ENCODE results near the gene ARHGEF1.

Gene ARHGEF1

GRCh38 chr19:41918653-41919244 is 35.8 kb downstream of the ARHGEF1 start:
- DNase-seq (ENCODE audit: low read depth) = no peak

DNA sequence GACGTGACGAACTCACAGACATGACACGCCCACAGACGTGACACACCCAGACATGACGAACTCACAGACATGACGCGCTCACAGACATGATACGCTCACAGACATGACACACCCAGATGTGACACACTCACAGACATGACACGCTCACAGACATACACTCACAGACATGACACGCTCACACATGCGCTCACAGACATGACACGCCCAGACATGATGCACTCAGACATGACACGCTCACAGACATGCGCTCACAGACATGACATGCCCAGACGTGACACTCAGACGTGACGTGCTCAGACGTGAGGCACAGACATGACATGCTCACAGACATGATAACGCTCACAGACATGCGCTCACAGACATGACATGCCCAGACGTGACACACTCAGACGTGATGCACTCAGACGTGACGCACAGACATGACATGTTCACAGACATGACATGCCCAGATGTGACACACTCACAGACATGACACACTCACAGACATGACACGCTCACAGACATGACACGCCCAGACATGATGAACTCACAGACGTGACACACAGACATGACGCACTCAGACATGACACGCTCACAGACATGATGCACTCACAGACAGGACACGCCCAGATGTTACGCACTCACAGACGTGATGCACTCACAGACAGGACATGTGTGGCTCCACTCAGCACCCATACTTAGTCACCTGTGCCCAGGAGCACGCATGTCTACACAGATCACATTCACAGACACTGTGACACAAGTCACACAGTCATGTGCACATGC is 37.1 kb downstream of the ARHGEF1 start:
- DNase-seq (ENCODE audit: low read depth) = no peak

DNA sequence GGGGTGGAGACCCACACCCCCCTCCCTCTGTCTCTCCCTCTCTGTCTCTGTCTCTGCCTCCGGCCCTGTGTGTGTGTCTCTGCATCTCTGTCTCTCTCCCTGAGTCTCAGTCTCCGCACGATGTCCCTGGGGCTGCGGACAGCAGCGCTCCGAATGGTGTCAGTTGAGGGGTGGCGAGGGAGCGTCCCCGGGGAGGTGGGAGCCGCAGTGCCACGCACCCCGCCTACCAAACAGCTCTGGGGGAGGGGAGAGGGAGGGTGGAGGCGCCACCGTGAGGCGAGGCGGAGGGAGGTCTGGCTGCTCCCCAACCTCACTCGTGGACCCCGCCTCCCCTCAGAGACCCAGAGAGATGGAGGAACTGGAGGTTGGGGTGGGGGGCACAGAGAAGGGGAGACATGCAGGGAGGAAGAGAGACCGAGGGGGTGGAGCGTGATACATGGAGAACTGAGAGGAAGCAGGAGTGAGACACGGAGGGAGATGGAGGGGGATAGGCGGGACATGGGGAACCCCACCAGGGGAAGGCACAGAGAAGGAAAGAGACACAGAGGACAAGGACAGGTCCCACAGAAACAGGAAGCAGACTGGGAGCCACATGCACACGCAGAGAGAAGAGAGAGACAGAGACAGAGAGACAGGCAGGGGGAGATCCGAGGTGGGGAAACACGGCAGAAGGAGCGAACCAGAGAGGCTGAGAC is 38.0 kb downstream of the ARHGEF1 start:
- DNase-seq (ENCODE audit: low read depth) = no peak

DNA sequence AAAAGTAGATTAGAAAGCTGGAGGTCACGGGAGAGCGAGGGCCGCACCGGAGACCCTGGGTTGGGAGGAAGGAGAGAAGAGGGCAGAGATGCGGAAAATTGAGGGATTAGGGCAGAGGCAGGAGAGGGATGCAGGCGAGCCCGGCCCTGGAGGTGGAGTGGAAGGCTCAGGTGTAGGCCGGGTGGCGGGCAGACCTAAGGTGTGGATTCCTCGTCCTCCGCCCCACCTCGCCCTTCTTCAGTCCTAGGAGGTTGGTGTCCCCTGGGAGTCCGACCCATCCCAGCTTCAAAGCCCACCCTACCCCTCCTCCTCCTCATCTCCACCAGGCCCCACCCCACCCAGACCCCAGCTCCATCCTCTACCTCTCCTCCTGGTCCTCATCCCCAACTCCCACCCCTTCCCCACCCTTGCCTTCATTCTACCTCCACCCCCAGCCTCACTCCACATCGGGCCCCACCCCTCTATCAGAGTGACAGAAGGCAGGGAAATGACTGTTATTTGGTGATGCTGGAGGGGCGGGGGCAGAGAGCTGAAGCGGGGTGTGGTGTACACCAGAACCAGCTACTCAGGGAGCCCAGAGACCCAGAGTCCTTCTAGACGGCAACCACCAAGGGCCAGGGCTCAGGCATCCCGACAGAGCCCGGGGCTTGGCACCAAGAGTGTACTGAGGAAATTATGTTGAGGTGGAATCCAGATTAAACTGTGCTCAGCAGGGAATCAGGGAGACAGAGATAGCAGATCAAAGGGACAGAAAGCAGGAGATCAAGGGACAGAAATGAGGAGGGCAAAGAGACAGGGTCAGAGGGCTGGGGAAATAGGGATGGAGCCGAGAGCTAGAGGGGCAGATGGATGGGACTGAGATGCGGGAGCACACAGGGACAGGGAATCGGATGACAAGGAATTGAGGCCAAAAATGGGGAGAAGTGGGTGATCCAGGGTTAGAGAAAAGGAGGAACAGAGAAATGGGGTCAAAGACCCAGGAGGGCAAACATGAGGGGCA is 38.9 kb downstream of the ARHGEF1 start:
- no peak for DNase-seq (ENCODE audit: low read depth)

GRCh38 chr19:41922585-41922984 is 39.6 kb downstream of the ARHGEF1 start:
- DNase-seq (ENCODE audit: low read depth) = no peak

DNA sequence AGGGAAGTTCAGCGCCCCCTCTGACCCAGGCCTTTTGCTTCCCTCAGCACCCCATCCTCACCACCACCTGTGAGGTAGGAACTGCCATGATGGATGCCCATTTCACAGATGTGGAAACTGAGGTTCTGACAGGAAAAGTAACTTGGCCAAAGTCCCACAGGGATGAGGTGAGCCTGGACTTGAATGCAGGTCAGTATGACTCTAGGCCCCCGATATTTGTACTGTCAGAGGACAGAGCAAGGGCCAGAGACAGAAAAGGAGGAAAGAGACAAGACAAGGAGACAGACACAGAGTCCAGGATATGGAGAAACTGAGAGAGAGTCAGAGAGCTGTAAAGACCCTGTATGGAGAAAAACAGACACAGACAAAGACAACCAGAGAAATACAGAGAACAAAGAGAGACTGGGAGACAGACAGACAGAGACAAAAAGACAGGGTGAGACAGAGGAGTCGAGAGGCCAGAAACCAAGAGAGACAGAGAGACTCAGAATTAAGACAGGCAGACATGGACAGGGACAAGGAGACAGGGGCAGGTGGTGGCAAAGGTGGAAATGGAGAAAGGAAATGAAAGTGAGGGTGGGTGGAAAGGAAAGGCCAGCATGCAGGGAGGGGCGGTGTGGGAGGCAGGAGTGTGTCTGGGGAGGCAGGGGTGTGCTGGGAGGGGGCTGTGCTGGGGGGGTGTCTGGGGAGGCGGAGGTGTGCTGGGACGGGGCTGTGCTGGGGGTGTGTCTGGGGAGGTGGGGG is 40.2 kb downstream of the ARHGEF1 start:
- DNase-seq (ENCODE audit: low read depth) = no peak

GRCh38 chr19:41924151-41925145 is 41.5 kb downstream of the ARHGEF1 start:
- DNase-seq (ENCODE audit: low read depth) = no peak

GRCh38 chr19:41925208-41926003 is 42.4 kb downstream of the ARHGEF1 start:
- no peak for DNase-seq (ENCODE audit: low read depth)

DNA sequence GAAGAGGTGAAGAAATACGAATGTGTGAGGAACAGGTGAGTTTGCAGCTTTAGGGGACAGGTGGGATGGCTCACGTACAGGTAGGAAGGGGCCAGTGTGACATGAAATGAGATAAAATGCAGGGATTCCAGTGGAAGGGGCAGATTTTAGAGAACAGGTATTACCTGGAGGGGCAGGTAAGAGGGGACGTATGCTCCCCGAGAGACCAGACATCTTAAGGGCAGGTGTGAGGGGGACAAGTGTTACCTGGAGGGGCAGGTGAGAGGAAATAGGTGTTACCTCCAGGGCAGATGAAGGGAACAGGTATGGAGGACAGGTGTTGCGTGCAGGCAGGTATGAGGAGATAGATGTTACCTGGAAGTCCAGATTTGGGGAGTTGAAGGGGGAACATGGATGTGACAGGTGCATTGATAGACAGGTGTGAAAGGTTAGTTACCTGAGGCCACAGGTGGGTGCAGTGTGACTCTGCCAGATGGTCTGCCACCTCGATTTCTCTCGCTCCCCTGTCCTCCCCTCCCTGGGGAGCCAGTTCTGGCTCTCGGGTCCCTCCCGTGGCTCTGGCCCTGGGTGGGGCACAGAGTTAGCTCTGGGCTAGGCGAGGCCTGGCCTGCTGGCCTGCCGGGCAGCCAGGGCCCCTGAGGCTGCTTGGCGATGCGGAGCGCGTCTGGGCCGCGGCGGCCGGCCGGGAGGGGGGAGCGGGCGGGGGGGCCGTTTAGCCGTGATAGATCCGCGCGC is 43.2 kb downstream of the ARHGEF1 start:
- DNase-seq (ENCODE audit: low read depth) = no peak

- no peak for DNase-seq (ENCODE audit: low read depth)
Observed at GRCh38 chr19:41926763-41927496, 43.9 kb downstream of the ARHGEF1 start.

DNA sequence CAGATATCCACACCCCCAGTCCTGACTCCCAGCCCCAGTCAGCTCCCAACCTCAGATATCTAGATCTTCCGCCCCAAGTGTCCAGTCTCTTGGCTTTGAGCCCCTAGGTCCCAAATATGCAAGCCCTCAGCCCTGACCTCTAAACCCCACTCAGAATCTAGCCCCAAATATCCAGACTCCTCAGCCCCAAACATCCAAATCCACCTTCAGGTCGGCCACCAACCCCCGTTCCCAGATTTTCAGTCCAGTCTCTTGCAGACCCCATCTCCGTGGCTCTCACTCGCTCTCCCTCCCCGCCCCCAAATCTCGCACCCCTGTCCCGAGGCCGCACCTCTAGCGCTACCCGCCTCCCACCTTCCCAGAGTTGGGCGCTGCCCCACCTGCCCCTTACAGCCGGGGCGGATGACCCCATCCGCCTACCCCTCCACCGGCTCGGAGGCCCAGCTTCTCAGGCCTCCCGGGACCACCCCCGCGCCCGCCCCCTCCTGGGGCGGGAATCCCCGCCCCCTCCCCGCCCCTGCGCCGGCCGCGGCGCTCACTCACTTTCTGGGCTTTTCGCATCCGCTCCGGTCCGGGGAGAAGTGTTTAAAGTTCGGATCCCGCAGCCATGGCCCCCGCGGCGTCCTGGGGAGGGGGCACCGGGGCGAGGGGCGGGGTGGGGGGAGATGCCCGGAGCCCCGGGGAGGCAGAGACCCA is 44.7 kb downstream of the ARHGEF1 start:
- DNase-seq (ENCODE audit: low read depth) = no peak

DNA sequence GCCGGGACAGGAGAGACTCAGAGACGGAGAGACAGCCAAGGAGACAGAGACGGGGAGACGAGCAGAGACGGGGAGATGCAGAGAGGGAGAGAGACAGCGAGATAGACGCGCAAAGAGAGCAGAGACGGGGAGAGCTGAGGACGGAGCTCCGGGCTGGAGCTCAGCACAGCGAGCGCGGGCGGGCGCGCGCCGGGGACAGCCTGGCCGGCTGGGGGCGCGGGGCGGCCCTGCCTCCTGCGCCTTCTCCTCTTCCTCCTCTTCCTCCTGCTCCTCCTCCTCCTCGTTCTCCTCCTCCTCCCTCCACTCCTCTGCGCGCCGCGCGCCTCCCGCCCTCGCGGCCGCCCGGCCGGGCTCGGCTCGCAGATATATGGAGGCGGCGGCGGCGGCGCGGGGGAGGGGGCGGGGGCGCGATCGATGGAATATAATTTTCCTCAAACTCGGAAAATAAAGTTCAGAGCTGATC is 45.3 kb downstream of the ARHGEF1 start, which contains the start of gene ERFL:
Gene ERFL, minus strand, starts transcription at position 229 of the 463 bp plus-strand sequence. CDS start 15,530 bp downstream, outside the sequence.
- no peak for DNase-seq (ENCODE audit: low read depth)

GRCh38 chr19:41928754-41929535 is 46.0 kb downstream of the ARHGEF1 start:
- no peak for DNase-seq (ENCODE audit: low read depth)

DNA sequence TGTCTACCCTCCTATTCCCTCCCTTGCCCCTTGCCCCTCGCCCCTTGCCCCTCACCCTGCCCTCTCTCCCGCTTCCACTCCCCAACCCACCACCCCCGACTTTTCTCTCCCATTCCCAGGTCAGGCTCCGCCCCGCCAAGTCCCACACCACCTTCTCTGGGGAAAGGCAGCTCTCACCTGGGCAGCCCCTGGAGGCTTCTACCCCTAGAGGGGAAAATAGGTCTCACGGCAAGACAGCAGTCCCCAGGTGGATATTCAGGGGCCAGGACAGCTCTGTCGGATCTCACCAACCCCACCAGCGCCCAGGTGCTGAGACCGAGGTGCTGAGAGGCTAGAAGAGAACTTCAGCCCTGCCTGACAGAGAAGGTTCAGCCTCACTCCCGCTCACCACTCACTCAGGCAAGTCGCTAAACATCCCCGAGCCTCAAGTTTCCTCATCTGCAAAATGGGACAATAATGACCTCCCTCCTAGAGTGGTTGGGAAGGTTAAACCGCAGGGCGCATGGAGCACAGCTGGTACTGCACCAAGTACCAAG is 46.6 kb downstream of the ARHGEF1 start:
- no peak for DNase-seq (ENCODE audit: low read depth)

DNA sequence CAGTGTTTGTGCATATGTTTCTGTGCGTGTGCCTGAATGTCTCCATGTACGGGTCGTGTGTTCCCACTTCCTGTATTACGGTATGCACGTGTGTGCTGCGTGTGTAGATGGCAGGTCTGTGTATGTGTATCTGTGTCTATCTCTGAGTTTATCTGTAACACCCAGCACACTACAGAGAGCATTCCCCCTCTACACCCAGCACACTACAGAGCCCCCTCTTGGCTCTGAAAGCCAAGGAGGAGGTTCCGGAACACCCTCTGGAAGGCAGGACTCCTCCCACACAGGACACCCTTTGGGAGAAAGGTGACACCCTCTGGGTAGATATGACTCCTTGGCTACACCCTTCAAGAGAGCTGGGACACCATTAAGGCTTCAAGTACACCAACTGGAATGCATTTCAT is 47.3 kb downstream of the ARHGEF1 start:
- DNase-seq (ENCODE audit: low read depth) = no peak

All from fibroblast of gingiva (primary cell).